SK-N-SH (cell line): ENCODE measurements around the gene IRAK3. TPM values are rescaled to one million over a fixed set of nuclear protein-coding genes. Genes with fewer than 3 reads are reported as not detected.

Experiments used
- CTCF ChIA-PET: fragments of 300-600, 350-600 bp; formaldehyde crosslinking; extraction: SDS; loops from one replicate; lab custom pipeline; 2021; lab: Yijun Ruan, JAX
- POLR2A ChIA-PET: fragments of 350-600 bp; sonication (Branson Sonifier 250); formaldehyde crosslinking; extraction: SDS; loops from one replicate; lab custom pipeline; 2020; ENCODE audit warnings: antibody characterized with exemption, inconsistent platforms; lab: Yijun Ruan, JAX
- DNase-seq: peaks from one replicate; pipeline ENCODE4 v3.0.0; 2012
- H2AFZ ChIP-seq: fragments of 200-600 bp; sonication (generic); 2 replicates; pipeline ENCODE4 v1.8.1; 2016; ENCODE audit warnings: antibody characterized with exemption, mild to moderate bottlenecking, low read depth
- H3F3A ChIP-seq: fragments of 200-600 bp; sonication (generic); replicated peaks from 2 replicates; pipeline ENCODE3; 2016; ENCODE audit warnings: antibody characterized with exemption, mild to moderate bottlenecking; ENCODE audit not compliant: insufficient read depth
- H3K27ac ChIP-seq, 2 experiments: fragments of 200-500 bp in 1 of 2; fragments of 200-600 bp in 1 of 2; sonication (Bioruptor generic) in 1 of 2; sonication (generic), shearing (Covaris generic) in 1 of 2; 2 replicates each; pipeline versions ENCODE4 v1.5.1 to v1.6.1; 2014 to 2016; ENCODE audit warnings: low read depth in 2 of 2, inconsistent platforms in 1 of 2, low read length in 1 of 2, mild to moderate bottlenecking in 1 of 2, mixed read lengths in 1 of 2
- H3K27me3 ChIP-seq: fragments of 200-600 bp; sonication (generic), shearing (Covaris generic); 2 replicates; pipeline ENCODE4 v1.6.1; 2016; ENCODE audit warnings: mixed run types; ENCODE audit not compliant: insufficient read depth
- H3K36me3 ChIP-seq, 2 experiments: fragments of 200-500 bp in 1 of 2; fragments of 200-600 bp in 1 of 2; sonication (Bioruptor generic) in 1 of 2; sonication (generic) in 1 of 2; replicated peaks in 1 of 2; 2 replicates each; pipeline versions ENCODE3 to v1.5.1; 2014 to 2016; ENCODE audit warnings: low read length in 1 of 2, mild to moderate bottlenecking in 1 of 2; ENCODE audit not compliant: insufficient read depth in 2 of 2, control insufficient read depth in 1 of 2
- H3K4me1 ChIP-seq, 2 experiments: fragments of 200-500 bp in 1 of 2; fragments of 200-600 bp in 1 of 2; sonication (Bioruptor generic) in 1 of 2; sonication (generic), shearing (Covaris generic) in 1 of 2; 2 replicates each; pipeline versions ENCODE4 v1.5.1 to v1.6.1; 2014 to 2016; ENCODE audit warnings: low read depth in 1 of 2, low read length in 1 of 2, mixed run types in 1 of 2; ENCODE audit not compliant: insufficient read depth in 2 of 2, control insufficient read depth in 1 of 2
- H3K4me2 ChIP-seq: fragments of 200-600 bp; sonication (generic), shearing (Covaris generic); 2 replicates; pipeline ENCODE4 v1.6.1; 2017; ENCODE audit warnings: mixed run types
- H3K4me3 ChIP-seq, 2 experiments: fragments of 200-500 bp in 1 of 2; fragments of 200-600 bp in 1 of 2; sonication (Bioruptor generic) in 1 of 2; sonication (generic), shearing (Covaris generic) in 1 of 2; 2 replicates each; pipeline versions ENCODE4 v1.5.1 to v1.8.1; 2014 to 2016; ENCODE audit warnings: low read depth in 2 of 2, inconsistent platforms in 1 of 2, low read length in 1 of 2, mild to moderate bottlenecking in 1 of 2, mixed read lengths in 1 of 2, moderate library complexity in 1 of 2
- H3K79me2 ChIP-seq: fragments of 200-600 bp; sonication (generic); 2 replicates; pipeline ENCODE4 v1.8.1; 2017; ENCODE audit warnings: mild to moderate bottlenecking; ENCODE audit not compliant: insufficient read depth
- H3K9ac ChIP-seq: fragments of 200-600 bp; sonication (generic); 2 replicates; pipeline ENCODE4 v1.6.1; 2017; ENCODE audit warnings: mixed run types
- H3K9me2 ChIP-seq: fragments of 200-600 bp; sonication (generic); 2 replicates; pipeline ENCODE4 v1.6.1; 2017; ENCODE audit warnings: mixed run types
- H3K9me3 ChIP-seq: fragments of 200-600 bp; sonication (generic); 2 replicates; pipeline ENCODE4 v1.6.1; 2017; ENCODE audit warnings: mixed run types, mild to moderate bottlenecking, moderate library complexity
- H4K20me1 ChIP-seq: fragments of 200-600 bp; sonication (generic); 2 replicates; pipeline ENCODE4 v1.6.1; 2017; ENCODE audit warnings: mild to moderate bottlenecking, mixed run types; ENCODE audit not compliant: insufficient read depth
- CHD2 ChIP-seq: fragments of 150-350 bp; IDR thresholded peaks from 2 replicates; pipeline ENCODE4 v1.6.1; 2018; ENCODE audit warnings: low read length; ENCODE audit not compliant: partially characterized antibody
- ELF1 ChIP-seq: IDR thresholded peaks from 2 replicates; pipeline ENCODE4 v1.4.0; 2012
- FOSL2 ChIP-seq: IDR thresholded peaks from 2 replicates; pipeline ENCODE4 v1.4.0; 2012; ENCODE audit warnings: low read depth, mild to moderate bottlenecking, moderate library complexity, borderline replicate concordance
- JUND ChIP-seq: IDR thresholded peaks from 2 replicates; pipeline ENCODE4 v1.4.0; 2012
- MXI1 ChIP-seq: IDR thresholded peaks from 2 replicates; pipeline ENCODE4 v1.6.1; 2012; ENCODE audit warnings: mild to moderate bottlenecking, low read depth, low read length, improper control_type of control experiment
- NRF1 ChIP-seq: IDR thresholded peaks from 2 replicates; pipeline ENCODE4 v1.6.1; 2012; ENCODE audit warnings: low read depth, mild to moderate bottlenecking, low read length
- POLR2AphosphoS5 ChIP-seq: IDR thresholded peaks from 2 replicates; pipeline ENCODE4 v1.6.1; 2012; ENCODE audit warnings: low read depth, low read length
- RFX5 ChIP-seq: IDR thresholded peaks from 2 replicates; pipeline ENCODE4 v1.6.1; 2012; ENCODE audit warnings: mild to moderate bottlenecking, improper control_type of control experiment, low read length
- SIN3A ChIP-seq: IDR thresholded peaks from 2 replicates; pipeline ENCODE4 v1.6.1; 2012; ENCODE audit warnings: low read depth, mild to moderate bottlenecking, low read length, moderate library complexity, borderline replicate concordance
- TCF12 ChIP-seq: IDR thresholded peaks from 2 replicates; pipeline ENCODE4 v1.4.0; 2012
- TEAD4 ChIP-seq: IDR thresholded peaks from 2 replicates; pipeline ENCODE4 v1.4.0; 2012; ENCODE audit warnings: mild to moderate bottlenecking, borderline replicate concordance; ENCODE audit not compliant: insufficient read depth
- YY1 ChIP-seq: IDR thresholded peaks from 2 replicates; pipeline ENCODE4 v1.4.0; 2012; ENCODE audit warnings: low read depth, mild to moderate bottlenecking
- WGBS: methylation state at CpG from one replicate; pipeline ENCODE4 v1.1.6; 2017; ENCODE audit warnings: low lambda C conversion rate; 5-methylcytosine and 5-hydroxymethylcytosine counted together
- polyA plus RNA-seq, 3 experiments: library from polyadenylated mRNA; depleted of rRNA; stranded (reverse); fragments of >200 nt; gene quantifications; 2 replicates each; pipeline ENCODE4 v1.2.3, GENCODE V29; 2012
- TF ChIP-seq, protein P1 (sequence below): fragments of 150-350 bp; IDR thresholded peaks from 2 replicates; pipeline ENCODE4 v1.6.1; 2016; ENCODE audit warnings: mild to moderate bottlenecking, low read depth, low read length
- TF ChIP-seq, protein P2 (sequence below): IDR thresholded peaks from 2 replicates; pipeline ENCODE4 v1.4.0; 2012; ENCODE audit warnings: low read depth, borderline replicate concordance
- TF ChIP-seq, protein P3 (sequence below): IDR thresholded peaks from 2 replicates; pipeline ENCODE4; 2012
- TF ChIP-seq, protein P4 (sequence below): fragments of 200-600 bp; sonication (generic); IDR thresholded peaks from 2 replicates; pipeline ENCODE4 v1.6.1; 2017; ENCODE audit warnings: antibody characterized with exemption, mild to moderate bottlenecking, moderate library complexity
- TF ChIP-seq, protein P5 (sequence below): fragments of 150-350 bp; IDR thresholded peaks from 2 replicates; pipeline ENCODE4 v1.6.1; 2017; ENCODE audit warnings: antibody characterized with exemption, low read length, low read depth, borderline replicate concordance

IRAK3 gene
- polyA plus RNA-seq, 1 of the 3 experiments (the other 2 are of a cell fraction) = not detected

DNA sequence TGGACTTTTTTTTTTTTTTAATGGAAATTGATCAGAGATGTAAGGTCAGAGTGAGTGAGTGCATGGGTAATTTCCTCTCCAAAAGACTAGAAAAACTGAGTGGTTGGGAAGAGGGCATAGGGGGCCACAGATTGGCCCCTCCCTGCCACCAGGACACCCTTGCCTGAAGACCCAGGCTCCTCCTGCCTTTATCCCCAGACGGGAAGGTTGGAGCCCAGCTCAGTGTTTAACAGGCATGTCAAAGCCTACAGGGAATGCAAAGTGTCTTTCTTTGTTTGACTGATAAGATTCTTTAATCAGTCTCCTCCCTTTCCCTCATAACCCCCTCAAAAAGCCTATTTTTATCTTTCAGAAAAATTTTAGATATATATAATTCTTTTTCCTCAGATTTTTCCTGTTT is 50.3 kb downstream of the IRAK3 start:
- ChIA-PET CTCF (no interaction called here), POLR2A (no interaction called here)
- Histone ChIP-seq H3F3A (peaks cover 6% of the 10 kb centered on the region), H3K27me3 (peaks cover 11% of the 10 kb centered on the region; the same call in 1 of the 2 replicates), H3K79me2 (no peaks in the 10 kb centered on the region), H3K4me2 (no peak overlapping the region), H3K4me3 (no peak overlapping the region), H3K27ac (no peak overlapping the region), H4K20me1 (no peaks in the 10 kb centered on the region), H2AFZ (no peak overlapping the region), H3K36me3 (no peaks in the 10 kb centered on the region), H3K9me3 (no peaks in the 10 kb centered on the region), H3K9me2 (no peaks in the 10 kb centered on the region), H3K4me1 (peaks cover 0 to 2% of the 10 kb centered on the region in 2 experiments; a peak in 1 of 4 replicates), H3K9ac (no peak overlapping the region)
- DNase-seq = no peak
- 27% methylated on average over 1 of the region's 1 CpG for WGBS
- TF ChIP-seq, protein P1, sequence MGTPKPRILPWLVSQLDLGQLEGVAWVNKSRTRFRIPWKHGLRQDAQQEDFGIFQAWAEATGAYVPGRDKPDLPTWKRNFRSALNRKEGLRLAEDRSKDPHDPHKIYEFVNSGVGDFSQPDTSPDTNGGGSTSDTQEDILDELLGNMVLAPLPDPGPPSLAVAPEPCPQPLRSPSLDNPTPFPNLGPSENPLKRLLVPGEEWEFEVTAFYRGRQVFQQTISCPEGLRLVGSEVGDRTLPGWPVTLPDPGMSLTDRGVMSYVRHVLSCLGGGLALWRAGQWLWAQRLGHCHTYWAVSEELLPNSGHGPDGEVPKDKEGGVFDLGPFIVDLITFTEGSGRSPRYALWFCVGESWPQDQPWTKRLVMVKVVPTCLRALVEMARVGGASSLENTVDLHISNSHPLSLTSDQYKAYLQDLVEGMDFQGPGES = no peak
- no peak for TF ChIP-seq FOSL2
- no peak for TF ChIP-seq CHD2
- TF ChIP-seq, protein P2, sequence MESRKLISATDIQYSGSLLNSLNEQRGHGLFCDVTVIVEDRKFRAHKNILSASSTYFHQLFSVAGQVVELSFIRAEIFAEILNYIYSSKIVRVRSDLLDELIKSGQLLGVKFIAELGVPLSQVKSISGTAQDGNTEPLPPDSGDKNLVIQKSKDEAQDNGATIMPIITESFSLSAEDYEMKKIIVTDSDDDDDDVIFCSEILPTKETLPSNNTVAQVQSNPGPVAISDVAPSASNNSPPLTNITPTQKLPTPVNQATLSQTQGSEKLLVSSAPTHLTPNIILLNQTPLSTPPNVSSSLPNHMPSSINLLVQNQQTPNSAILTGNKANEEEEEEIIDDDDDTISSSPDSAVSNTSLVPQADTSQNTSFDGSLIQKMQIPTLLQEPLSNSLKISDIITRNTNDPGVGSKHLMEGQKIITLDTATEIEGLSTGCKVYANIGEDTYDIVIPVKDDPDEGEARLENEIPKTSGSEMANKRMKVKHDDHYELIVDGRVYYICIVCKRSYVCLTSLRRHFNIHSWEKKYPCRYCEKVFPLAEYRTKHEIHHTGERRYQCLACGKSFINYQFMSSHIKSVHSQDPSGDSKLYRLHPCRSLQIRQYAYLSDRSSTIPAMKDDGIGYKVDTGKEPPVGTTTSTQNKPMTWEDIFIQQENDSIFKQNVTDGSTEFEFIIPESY = no peak
- TF ChIP-seq, protein P3, sequence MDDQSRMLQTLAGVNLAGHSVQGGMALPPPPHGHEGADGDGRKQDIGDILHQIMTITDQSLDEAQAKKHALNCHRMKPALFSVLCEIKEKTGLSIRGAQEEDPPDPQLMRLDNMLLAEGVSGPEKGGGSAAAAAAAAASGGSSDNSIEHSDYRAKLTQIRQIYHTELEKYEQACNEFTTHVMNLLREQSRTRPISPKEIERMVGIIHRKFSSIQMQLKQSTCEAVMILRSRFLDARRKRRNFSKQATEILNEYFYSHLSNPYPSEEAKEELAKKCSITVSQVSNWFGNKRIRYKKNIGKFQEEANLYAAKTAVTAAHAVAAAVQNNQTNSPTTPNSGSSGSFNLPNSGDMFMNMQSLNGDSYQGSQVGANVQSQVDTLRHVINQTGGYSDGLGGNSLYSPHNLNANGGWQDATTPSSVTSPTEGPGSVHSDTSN = no peak
- no peak for TF ChIP-seq JUND
- TF ChIP-seq POLR2AphosphoS5 = no peak

DNA sequence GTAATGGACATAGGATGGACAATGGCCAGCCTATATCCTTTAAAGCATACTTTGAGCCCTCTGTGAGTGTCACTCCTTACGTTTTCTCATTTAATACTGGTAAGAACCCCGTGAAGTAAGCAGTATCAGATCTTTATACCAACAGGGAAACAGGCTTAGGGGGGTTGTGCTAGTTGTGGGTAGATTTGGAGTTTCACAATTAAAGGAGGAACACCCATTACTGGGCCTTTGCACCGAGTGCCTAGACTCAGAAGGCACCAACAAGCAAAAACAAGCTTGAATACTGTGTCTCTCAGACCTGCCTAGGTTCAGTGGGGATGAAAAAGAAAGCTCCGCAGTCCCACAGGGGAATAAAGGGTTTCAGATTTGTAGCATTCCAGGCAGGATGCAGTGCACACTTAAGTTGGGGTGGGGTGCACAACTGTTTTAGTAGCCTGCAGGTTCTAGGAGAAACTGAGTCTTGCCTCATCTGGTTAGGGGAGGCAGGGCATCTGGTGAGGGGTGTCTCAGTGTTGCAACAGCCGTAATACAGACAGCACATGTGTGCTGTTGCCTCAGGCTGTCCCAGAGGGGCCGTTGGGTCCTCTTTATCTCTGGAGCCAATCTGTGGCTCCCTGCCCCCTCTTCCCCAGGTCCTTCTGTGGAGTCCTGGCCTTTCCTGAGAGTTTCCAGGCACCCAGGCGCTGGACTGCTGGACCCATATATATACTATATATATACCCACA is 51.2 kb downstream of the IRAK3 start:
- Histone ChIP-seq H3K9ac (no peak overlapping the region), H3K79me2 (no peaks in the 10 kb centered on the region), H3K4me3 (no peak overlapping the region), H4K20me1 (no peaks in the 10 kb centered on the region), H3K36me3 (no peaks in the 10 kb centered on the region), H3K9me3 (no peaks in the 10 kb centered on the region), H3K9me2 (no peaks in the 10 kb centered on the region), H3K27me3 (peaks cover 11% of the 10 kb centered on the region; the same call in 1 of the 2 replicates), H3K27ac (no peak overlapping the region), H2AFZ (no peak overlapping the region), H3K4me1 (no peaks in the 10 kb centered on the region; a peak in 1 of 4 replicates), H3F3A (no peaks in the 10 kb centered on the region), H3K4me2 (no peak overlapping the region)
- TF ChIP-seq, protein P4, sequence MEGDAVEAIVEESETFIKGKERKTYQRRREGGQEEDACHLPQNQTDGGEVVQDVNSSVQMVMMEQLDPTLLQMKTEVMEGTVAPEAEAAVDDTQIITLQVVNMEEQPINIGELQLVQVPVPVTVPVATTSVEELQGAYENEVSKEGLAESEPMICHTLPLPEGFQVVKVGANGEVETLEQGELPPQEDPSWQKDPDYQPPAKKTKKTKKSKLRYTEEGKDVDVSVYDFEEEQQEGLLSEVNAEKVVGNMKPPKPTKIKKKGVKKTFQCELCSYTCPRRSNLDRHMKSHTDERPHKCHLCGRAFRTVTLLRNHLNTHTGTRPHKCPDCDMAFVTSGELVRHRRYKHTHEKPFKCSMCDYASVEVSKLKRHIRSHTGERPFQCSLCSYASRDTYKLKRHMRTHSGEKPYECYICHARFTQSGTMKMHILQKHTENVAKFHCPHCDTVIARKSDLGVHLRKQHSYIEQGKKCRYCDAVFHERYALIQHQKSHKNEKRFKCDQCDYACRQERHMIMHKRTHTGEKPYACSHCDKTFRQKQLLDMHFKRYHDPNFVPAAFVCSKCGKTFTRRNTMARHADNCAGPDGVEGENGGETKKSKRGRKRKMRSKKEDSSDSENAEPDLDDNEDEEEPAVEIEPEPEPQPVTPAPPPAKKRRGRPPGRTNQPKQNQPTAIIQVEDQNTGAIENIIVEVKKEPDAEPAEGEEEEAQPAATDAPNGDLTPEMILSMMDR = no peak
- TF ChIP-seq TEAD4 = no peak
- no peak for TF ChIP-seq YY1
- TF ChIP-seq TCF12 = no peak
- TF ChIP-seq RFX5 = no peak
- TF ChIP-seq NRF1 = no peak
- TF ChIP-seq, protein P5, sequence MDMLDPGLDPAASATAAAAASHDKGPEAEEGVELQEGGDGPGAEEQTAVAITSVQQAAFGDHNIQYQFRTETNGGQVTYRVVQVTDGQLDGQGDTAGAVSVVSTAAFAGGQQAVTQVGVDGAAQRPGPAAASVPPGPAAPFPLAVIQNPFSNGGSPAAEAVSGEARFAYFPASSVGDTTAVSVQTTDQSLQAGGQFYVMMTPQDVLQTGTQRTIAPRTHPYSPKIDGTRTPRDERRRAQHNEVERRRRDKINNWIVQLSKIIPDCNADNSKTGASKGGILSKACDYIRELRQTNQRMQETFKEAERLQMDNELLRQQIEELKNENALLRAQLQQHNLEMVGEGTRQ = no peak
- TF ChIP-seq MXI1 = no peak
- TF ChIP-seq CHD2 = no peak
- TF ChIP-seq SIN3A = no peak
- no peak for TF ChIP-seq ELF1
- TF ChIP-seq, protein P1 = no peak
- WGBS = 35% methylated on average over 6 of the region's 7 CpGs
- no peak for DNase-seq
- POLR2A ChIA-PET = no interaction called here
- CTCF ChIA-PET = no interaction called here
